Stimulated activated CD4-positive, alpha-beta T cell treated with anti-CD3 and anti-CD28 coated beads, Interleukin-4, amount 100 ng/mL, for 48 hours (primary cell): Measurements from ENCODE around the gene MBD5.
"Not testable (repeated sequence)": the region's sequence is repeated elsewhere in the genome, so short reads cannot be mapped to it uniquely, and the experiment has no call there.

ENCODE experiments used
- DNase-seq, 2 donors: peaks; one replicate each; pipeline ENCODE4 v3.0.0-alpha.2; 2020; ENCODE audit warnings: low read depth in 2 of 2

MBD5 gene

DNA sequence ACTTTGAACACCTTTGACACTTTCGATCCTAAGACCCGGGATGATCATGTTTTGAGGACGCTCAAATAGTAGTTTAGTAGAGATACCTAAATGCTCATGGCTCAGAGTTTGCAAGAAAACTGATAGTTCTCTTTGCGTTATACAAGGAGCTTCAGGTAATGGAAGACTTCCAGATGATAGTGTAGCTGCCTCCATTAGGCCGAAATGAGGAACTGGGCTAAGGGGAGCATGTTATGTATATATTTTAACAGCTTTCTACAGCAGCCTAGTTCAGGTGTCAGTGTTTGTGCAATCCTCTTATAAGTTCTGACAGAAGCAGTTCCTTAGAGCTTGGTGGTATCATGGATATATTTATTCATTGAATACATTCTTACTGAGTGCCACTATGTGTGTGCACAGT is 496.9 kb downstream of the MBD5 start:
- DNase-seq: no peak

DNA sequence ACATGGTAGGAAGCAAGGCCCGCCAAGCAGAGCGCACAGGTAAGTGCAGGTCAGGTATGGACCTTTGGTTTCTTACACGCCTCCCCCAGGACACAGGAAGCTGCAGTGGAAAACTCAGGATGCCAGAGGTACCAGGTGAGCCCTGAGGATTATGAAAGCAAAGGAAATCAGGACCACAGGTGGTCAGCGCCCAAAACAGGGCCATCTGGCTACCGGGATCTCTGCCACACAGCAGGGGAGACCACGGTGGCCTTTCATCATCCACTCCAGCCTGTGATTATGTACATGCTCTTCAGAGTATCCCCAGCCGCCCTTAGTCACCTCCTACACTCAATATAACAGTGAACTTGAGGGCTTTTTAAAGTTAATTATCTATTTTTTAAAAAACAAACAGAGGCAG is 498.1 kb downstream of the MBD5 start:
- no peak for DNase-seq

DNA sequence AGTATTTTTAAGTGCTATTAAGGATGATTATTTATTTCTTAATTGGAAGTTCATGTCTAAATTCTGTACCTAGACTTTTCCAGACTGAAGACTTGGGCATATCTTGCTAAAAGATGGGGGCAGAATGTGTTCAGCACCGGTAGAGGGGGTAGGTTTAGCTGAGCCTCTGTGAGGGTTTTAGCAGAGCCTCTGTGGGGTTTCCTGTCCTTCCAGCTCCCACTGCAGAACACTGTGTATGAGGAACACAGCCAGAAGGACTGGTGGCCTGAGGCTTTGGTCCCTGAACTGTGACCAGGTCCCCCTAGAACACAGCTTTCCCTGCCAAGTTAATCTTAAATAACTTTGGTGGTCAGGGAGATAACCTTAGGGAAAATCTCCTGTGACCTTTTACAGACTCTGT is 500.3 kb downstream of the MBD5 start:
- DNase-seq: no peak

DNA sequence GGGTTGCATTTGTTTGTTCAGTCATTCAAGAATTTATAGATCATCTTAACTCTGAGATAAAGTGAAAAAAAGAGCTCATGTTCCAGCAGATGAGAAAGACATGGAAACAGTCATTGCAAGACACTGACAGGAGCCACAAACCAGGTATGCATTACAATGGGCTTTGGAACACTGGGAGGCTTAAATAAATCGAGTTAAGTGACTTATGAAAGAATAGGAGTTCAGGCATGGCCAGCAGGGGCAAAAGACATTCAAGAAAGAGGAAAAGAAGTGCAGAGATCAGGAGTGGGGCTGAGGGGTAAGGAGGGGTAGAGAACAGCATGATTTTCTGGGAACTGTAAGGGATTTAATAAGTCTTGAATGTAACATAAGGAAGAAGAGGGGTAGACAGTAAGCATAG is 502.4 kb downstream of the MBD5 start:
- no peak for DNase-seq

DNA sequence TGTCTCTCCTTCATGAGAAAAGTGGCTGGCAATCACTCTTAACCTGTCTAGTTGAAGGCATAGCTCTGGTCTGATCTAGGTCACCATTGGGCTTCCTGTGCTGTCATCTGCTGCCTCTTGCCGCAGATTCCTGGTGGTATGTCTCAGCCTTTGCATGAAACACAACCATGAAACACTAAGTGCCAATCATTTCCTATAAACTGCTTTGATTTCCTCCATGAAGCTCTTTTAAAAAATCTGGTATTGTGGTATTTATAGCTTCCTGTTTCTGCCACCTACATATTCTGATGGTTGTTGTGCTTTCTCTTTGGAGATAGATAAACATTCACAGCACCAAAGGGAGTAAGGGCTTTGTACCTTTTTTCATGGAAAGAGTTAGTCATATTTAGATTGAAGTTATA is 503.6 kb downstream of the MBD5 start:
- DNase-seq: no peak

DNA sequence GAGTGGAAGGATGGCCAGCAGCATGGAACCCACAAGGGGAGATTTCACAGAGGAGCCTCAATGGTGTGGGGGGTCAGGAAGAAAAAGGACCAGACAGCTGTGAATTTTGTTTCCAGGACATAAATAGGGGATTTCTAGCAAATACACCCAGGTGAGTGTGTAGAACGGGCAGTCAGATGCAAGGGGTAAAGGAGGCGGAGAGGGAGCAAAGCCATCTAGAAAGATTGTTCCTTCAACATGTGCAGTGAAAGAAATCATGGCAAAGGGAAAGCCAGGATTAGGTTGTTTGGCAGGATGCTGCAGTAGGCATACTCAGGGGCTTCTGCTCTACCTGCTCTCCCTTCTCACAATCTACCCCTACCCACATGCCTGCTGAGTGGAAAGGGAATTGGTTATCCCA is 504.2 kb downstream of the MBD5 start:
- DNase-seq: no peak

DNA sequence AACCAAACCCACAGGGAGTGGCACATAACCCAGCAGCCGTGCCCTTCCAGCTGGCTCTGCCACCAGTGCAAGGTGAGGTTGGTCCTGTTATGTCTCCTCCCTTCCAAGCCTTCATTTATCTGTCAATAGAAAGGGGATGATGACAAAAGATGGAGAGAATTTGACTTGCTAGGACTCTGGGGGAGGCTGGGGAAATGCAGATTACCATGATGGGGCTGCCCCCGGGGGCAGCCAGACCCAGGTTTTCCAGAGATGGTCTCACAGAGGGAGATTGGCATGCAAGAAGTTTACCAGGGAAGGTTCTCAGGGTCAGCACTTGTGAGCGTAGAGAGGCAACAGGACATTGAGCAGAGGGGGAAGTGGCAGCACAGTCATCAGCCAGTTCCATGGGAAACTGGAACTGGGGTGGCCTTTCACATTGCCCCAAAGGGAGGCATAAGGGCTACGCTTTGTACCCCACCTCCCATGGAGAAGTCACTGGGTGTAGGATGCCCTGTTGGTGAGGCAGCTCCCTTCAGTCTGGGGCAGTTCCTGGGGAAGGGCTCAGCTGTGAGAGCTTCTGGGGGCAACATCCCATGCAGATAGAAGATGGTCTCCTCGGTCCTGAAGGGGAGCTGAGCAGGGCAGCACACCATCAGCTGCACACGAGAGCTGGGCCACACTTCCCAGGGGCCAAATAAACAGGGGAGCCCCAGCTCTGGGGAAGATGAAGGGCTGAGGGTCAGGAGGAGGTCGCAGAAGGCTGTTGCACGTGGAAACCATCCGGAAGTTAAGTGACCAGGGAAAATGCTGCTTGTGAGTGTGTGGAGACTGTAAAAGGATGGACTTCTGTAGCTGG is 505.8 kb downstream of the MBD5 start:
- no peak for DNase-seq

DNA sequence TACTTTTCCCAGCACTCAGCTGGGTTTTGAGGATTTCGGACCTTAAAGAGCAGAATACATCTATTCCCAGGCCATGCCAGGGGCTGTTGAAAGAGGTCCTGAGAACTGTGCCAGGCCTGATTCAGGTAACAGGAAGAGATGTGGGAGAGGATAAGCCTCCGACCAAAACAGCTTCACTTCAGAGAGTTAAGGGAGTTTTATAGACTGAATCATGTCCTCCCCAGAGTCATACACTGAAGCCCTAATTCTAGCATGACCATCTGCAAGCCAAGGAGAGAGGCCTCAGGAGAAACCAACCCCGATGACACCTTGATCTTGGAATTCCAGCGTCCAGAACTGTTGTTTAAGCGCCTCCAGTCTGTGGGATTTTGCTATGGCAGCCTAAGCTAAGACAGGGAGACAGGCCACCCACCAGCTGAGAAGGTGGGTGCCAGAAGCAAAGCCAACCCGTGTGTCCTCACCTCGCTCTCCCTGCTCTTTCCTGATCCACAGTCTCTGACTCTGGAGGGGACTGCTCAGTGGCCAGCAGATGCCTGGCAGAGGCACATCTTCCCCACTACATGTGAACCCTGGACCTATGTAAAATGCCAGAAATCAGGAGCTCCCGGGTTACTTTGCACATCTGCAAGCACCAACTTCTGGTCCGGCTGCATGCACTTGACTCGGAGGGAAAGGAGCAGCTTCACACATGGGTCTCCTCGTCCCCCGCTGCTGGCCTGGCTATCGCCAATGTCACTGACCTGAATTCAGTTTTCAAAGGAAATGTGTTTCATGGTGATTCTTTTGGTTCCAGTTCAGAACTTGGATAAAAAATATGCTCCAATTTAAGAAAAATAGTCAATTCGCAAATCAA is 506.8 kb downstream of the MBD5 start:
- no peak for DNase-seq

DNA sequence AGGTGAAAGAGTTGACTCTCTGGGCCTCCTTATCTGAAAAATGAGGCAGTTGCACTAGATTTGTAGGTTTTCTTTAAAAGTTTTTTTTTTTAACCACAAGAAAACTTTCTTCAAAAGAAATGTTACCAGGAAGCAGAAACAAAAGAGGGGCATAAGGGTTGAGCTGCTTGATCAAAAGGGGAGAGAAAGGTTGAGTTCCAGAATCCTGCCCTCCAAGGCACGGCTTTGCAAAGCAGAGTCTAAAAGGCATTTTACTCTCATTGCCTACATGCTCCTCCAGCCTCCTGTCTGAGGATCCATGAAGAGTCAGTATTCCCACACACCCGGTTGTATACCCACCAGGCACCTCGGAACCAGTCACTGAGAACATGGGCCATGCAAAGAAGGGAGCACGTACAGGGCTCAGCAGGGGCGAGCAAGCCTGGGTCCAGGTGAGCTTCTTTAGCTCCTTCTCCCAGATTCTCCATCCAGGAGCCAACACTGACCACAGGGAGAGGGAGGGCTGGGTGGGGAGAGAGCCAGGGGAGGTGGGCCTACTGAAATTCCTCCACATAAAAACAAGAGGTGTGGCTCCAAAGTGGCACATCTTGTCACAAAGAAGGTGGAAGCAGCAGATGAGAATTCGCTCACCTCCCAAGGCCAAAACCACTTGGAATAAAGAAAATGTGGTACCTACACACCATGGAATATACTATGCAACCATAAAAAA is 507.6 kb downstream of the MBD5 start:
- no peak for DNase-seq

DNA sequence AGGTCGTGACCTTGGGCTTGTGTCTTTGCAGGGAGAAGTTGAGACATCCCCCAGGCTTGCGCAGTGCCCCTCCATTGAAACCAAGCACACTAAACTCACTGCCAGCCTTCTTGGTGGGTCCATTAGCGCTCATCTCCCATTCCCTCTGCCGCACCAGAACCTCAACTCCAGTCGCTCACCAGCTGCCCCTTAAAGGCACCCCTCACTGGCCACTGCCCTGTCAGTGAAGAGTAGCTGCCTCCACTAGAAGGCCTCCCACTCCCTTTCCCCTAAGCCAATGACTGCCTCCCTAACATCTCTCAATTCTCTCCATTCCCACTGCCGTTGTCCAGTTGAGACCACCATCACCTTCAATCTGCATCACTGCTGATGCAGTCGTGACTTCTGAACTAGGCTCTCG is 508.9 kb downstream of the MBD5 start:
- no peak for DNase-seq

DNA sequence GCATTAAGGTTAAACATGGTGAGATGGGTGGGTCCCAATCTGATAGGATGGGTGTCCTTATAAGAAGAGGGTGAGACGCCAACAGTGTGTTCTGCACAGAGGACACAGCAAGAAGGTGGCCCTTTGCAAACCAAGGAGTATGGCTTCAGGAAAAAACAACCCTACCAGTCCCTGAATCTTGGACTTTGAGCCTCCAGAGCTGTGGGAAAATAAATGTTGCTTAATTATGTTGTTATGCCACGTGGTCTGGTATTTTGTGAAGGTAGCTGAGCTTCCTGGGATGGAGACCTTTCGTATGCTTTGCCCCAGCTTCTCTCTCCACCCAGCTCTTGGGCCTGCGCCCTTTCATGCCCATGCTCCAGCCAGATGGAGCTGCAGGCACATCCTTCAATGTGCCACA is 509.5 kb downstream of the MBD5 start:
- no peak for DNase-seq

DNA sequence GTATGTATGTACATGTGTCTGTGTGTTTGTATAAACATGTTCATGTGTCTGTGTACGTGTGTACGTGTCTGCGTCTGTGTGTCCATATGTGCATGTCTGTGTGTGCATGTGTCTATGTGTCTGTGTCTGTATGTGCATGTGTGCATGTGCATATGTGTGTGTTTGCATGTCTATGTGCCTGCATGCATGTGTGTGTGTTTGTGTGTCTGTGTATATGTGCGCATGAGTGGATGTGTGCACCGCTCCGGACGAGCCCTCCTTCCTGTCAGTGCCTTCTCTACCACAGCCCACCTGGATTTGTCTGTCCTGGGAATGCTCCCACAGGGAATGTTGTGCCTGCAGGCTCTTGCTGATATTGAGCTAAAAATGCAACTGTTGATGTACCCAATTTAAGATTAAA is 510.3 kb downstream of the MBD5 start:
- DNase-seq: no peak

DNA sequence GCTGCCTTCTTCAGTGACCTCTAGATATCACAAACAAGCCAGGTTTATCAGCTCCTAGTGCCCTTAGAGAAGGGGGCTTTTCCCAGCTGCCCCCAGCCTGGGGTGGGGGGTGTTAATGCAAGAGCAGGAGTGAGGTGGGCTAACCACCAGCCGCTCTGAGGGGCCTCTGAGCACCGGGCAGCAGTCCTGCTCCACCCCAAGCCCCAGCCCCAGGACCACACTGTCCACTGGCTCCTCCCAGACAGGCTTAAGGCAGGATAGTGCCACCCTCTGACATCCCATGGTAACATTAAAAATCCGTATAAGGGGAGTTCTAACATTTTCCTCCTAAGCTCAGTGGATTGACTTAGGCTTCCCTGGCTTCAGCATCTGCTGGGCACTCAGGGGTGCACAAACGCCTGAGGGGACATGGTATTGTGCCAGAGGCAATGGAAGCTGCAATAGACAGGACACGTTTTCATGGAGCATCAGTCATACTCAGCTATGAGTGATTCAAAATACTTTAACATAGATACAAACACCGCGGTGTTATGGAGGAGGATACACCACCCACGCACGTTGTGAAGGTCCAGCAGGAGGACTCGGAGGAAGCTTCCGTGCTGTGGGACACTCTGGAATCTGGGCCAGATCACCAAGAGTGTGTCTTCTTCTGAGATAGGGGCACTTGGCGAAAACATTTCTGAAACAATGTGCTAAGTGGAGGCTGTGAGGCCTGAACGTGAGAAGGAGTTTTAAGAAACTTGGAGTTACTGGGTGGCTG is 511.0 kb downstream of the MBD5 start:
- DNase-seq: no peak

DNA sequence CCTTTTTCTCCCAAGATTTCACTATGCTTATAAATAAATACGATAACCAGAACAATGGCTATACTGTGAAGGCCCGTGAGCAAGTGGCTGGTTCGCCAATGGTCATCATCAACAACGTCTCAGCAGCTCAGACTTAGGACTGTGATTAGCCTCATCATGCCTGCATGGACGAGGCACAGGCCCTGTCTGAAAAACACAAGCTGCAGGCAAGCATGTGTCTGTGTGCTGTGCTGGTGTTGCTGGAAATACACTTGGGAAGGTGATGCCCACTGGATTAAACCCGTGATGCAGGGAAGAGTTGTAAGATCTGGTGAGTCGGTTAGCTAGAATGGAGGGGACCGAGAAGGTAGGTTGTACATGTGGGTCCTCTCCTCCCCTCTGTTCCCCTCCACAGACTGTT is 512.1 kb downstream of the MBD5 start:
- DNase-seq: no peak

DNA sequence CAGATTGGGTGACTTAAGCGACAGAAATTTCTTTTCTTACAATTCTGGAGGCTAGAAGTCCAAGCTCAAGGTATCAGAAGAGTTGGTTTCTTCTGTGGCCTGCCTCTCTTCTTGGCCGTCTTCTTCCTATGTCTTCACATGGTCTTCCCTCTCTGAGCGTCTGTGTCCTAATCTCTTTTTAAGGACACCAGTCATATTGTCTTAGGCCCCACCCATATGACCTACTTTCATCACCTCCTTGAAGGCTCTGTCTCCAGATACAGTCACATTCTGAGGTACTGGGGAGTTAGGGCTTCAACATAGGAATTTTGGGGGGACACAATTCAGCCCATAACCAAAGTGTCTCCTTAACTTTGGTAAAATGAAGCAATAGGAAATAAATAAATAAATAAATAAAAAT is 512.8 kb downstream of the MBD5 start:
- no peak for DNase-seq

DNA sequence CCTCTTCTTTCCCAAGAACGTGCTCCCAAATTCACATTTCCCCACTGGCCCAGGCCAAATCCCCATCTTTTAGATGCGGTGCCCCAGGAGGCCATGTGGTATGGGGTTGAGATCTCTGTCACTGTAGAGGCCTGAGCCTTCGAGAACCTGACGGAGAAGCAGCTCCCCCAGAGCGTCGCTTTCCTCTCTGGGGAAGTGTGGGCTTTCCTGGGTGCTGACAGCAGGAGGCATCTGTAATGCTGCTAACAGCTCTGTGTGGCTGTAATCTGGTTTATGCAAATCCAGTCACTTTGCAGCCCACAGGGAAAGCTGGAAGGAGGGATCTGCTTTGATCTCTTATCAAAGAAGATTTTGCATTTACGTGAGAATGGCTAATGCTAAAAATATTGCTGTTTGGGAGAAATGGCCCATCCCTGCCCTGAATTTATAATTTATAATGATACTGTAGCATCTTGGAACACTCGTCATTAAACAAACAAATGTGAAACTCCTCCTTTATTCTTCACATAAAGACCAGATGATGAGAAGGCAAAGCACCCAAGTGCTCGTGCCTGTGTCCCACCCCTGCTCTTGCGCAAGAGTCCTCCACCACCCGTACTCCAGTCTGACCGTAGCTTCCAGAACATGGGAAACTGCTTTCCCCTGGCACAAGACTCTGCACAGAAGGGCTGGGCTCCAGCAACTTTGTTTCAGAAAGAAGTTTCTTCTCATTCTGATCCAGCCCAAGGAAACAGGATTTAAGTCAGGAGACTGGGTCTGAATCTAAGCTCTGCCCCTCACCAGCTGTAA is 513.7 kb downstream of the MBD5 start:
- no peak for DNase-seq

DNA sequence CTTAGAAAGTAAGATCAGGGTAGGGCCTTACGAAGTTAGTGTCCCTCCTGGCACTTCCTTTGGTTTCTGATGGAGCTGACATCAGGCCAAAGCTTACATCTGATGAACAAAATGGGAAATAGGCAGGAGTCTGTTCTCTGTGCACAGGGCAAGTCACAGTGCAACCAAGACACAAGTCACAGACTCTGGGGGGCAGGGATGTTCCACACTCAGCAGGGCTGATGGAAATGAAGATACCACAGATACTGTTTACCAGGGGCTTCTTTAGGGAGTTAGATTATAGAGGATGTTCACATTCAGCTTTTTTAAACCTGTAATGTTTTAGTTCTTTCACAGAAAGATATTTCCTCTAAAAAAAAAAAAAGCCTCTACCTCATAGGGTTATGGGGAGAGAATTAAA is 517.5 kb downstream of the MBD5 start:
- no peak for DNase-seq

DNA sequence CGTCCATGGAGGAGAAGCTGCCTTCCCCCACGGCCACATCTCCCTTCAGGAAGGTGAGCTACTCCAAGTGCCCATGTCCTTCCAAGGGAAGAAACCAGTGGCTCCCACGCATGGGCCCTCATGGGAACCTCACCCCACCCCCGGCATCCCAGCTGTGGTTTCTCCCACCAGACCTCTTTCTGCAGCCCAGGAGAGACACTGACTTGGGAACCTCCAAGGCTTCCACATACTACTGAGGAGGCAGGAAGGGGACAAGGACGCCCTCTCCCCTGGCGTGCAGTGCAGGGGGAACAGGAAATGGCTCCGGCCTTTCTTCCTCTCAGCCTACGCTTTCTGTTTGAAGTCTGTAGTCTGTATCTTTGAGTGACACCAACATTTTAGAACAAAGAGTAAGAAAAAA is 519.1 kb downstream of the MBD5 start:
- no peak for DNase-seq

DNA sequence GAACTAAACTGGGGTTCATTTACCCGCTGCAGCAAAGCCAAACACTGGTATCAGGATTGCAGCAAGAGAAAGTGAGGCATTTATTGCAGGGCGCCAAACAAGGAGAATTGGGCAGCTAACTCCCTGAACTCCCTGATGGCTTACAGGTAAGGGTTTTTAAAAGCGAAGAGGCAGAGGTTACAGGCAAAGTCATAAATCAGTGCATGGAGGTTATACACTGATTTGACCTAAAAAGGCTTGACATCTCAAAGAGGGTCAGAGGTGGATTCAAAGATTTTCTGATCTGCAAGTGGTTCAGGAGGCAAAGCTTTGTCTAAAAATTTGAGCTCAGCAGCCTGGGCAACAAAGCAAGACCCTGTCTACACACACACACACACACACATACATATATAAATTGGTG is 520.9 kb downstream of the MBD5 start:
- DNase-seq: no peak

DNA sequence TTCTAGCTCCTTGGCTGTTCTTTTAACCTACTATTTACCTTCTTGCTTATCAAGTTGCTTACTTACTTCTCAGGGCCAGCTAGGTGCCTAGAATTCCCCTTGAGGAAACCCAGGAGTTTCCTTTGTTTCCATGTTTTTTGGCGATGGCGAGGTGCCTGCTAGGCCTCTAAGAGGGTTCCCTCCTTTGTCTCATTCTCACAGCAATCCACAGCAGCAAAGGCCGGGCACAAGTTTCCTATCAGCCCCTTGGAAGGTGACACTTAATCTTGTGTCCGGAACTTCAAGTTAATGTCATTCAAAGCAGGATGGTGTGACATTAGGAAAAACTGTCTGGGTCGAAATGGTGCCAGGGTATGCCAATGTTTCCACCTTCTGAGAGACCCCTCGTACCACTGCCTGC is 521.7 kb downstream of the MBD5 start:
- no peak for DNase-seq

DNA sequence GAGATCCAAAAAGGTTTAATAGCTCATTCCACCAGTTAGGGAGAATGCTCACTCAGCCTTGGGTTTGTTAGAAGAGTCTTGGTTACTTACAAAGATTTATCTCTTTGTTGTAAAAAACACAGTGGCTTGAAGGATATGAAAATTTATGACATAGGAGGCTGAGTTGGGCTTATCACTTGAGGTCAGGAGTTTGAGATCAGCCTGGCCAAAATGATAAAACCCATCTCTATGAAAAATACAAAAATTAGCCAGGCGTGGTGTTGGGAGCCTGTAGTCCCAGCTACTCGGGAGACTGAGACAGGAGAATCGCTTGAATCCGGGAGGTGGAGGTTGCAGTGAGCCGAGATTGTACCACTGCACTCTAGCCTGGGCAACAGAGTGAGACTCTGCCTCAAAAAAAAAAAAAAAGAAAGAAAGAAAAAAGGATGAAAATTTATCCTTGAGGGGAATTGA is 522.2 kb downstream of the MBD5 start:
- not testable (repeated sequence) for DNase-seq
